Measurements from ENCODE around the gene RDH13. TPM values are rescaled to one million over a fixed set of nuclear protein-coding genes. Genes with fewer than 3 reads are reported as not detected.

The RDH13 gene
- total RNA-seq, 4 donors from 2014 or later: 93.2 to 146 (median 134) TPM

DNA sequence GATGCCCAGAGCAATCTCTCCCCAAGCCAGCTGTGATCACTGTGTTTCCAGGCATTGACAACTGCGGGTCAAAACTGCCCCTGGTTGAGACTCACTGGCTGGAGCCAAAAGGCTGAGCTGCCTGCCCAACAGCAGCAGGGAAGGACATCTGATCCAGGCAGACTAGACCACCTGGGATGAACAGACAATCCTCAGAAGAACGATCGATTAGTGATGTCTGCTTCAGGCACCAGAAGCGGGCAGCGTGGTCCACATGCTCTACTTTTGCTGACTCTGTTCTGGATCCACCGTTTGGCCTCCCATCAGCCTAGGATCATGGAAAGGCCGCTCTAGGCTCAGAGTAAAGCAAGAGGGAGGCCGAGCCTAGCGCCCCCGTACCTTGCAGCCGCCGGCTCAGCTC lies 15.0 kb downstream of the RDH13 start:
- TF ChIP-seq POLR2A (IDR thresholded peaks at IDR 0.05): no peak
- TF ChIP-seq, protein P1, sequence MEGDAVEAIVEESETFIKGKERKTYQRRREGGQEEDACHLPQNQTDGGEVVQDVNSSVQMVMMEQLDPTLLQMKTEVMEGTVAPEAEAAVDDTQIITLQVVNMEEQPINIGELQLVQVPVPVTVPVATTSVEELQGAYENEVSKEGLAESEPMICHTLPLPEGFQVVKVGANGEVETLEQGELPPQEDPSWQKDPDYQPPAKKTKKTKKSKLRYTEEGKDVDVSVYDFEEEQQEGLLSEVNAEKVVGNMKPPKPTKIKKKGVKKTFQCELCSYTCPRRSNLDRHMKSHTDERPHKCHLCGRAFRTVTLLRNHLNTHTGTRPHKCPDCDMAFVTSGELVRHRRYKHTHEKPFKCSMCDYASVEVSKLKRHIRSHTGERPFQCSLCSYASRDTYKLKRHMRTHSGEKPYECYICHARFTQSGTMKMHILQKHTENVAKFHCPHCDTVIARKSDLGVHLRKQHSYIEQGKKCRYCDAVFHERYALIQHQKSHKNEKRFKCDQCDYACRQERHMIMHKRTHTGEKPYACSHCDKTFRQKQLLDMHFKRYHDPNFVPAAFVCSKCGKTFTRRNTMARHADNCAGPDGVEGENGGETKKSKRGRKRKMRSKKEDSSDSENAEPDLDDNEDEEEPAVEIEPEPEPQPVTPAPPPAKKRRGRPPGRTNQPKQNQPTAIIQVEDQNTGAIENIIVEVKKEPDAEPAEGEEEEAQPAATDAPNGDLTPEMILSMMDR (IDR thresholded peaks at IDR 0.05): no peak
- WGBS, 2 donors: 91 to 96% methylated on average over 11 to 12 of the region's 12 CpGs
- DNase-seq (ENCODE audit: low spot score in 2 of 2): no peak
- no peak overlapping the region for H3K4me3 ChIP-seq (ENCODE audit: low read depth, poor library complexity, severe bottlenecking)
- intact Hi-C loops (cut with DNase I; ENCODE audit: low total_unique reads): no loop called here

- intact Hi-C loops (cut with DNase I; ENCODE audit: low total_unique reads): no loop called here
- DNase-seq (ENCODE audit: low spot score in 2 of 2): no peak
- H3K4me3 ChIP-seq (ENCODE audit: low read depth, poor library complexity, severe bottlenecking): no peak overlapping the region
- TF ChIP-seq, protein P1 (IDR thresholded peaks at IDR 0.05): no peak
- TF ChIP-seq POLR2A (IDR thresholded peaks at IDR 0.05): no peak
- WGBS, 2 donors: 86 to 90% methylated on average over 17 of the region's 17 CpGs
Measured at GRCh38 chr19:55046975-55047622, 15.8 kb downstream of the RDH13 start.

DNA sequence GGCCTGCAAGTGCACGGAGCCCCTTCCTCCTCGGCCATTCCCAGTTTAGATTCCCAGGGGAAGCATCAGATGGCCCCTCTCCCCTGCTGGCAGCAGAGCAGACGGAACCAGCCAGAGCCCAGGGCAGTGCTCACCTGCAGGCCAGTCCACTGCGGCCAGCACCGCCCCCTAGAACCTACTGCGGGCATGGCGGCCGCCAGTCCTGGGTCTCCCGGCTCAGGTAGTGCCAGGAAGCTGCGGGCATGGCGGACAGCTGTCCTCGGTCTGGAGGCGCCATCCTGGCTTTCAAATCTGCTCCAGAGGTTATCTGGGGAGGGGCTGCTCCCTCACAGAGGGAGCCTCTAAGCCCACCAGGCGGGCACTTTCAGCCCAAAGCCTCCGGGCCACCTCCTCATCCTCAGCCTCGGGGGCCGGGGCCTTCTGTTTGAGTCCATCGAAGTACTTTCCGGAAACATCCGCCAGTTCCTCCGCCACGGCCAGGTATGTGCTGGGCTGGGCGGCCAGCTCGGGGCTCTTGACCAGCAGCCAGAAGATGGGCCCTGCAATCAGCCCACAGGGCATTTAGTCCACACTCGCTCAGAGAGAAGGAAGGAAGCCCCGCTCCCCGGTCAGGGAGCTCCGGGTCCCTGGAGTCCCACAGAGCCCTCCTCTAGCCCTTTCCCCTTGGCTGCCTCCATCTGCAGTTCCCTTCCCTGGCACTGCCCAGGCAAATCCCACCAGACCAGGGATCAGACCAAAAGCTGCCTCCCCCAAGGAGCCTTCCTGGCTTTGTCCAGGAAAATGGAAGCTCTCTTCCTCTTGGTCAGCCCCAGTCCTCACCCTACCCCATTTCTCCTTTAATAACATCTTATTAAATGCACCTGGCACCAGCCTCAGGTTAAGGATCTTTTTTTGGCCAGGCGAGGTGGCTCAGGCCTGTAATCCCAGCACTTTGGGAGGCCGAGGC lies 17.9 kb downstream of the RDH13 start:
- intact Hi-C loops (cut with DNase I; ENCODE audit: low total_unique reads): no loop called here
- TF ChIP-seq, protein P1 (IDR thresholded peaks at IDR 0.05): no peak
- no peak for TF ChIP-seq POLR2A (IDR thresholded peaks at IDR 0.05)
- no peak overlapping the region for H3K4me3 ChIP-seq (ENCODE audit: low read depth, poor library complexity, severe bottlenecking)
- DNase-seq (ENCODE audit: low spot score in 2 of 2): no peak
- 94 to 96% methylated on average over 22 to 26 of the region's 30 CpGs for WGBS, 2 donors

- WGBS, 2 donors: 90 to 92% methylated on average over 5 of the region's 5 CpGs
- intact Hi-C loops (cut with DNase I; ENCODE audit: low total_unique reads): no loop called here
- DNase-seq (ENCODE audit: low spot score in 2 of 2): no peak
- no peak overlapping the region for H3K4me3 ChIP-seq (ENCODE audit: low read depth, poor library complexity, severe bottlenecking)
- TF ChIP-seq POLR2A (IDR thresholded peaks at IDR 0.05): no peak
- TF ChIP-seq, protein P1 (IDR thresholded peaks at IDR 0.05): no peak
Measured at GRCh38 chr19:55044286-55044685, 18.7 kb downstream of the RDH13 start.

DNA sequence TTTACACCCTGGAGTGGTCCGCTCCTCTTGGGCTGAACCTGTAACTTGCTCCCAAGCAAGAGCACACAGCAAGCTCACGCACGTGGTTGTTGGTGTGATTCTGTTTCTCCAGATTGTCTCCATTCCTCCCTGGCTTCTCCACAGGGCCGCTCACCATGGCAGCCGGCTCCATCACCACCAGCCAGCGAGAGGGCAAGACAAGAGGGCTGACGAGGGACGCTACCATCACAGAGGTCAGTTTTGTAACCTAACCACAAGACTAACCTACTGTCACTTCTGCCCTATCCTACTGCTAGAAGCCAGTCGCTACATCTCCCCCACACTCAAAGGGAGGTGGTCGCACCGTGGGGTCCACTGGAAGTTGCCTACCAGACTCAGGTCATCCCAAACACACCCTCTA lies 20.3 kb downstream of the RDH13 start:
- intact Hi-C loops (cut with DNase I; ENCODE audit: low total_unique reads): no loop called here
- no peak for DNase-seq (ENCODE audit: low spot score in 2 of 2)
- TF ChIP-seq, protein P1 (IDR thresholded peaks at IDR 0.05): no peak
- no peak for TF ChIP-seq POLR2A (IDR thresholded peaks at IDR 0.05)
- 66 to 90% methylated on average over 11 of the region's 11 CpGs for WGBS, 2 donors
- H3K4me3 ChIP-seq (ENCODE audit: low read depth, poor library complexity, severe bottlenecking): no peak overlapping the region

All from lower leg skin (tissue), 4 donors.